HepG2 (cell line): Measurements from ENCODE around the gene PCSK2. TPM values are rescaled to one million over a fixed set of nuclear protein-coding genes. Genes with fewer than 3 reads are reported as not detected.

Experiments
- ATAC-seq: fragments of 200-7000 bp; cut with Tn5 transposase; 3 replicates; pipeline ENCODE4 v1.9.1; 2020; ENCODE audit warnings: mild to moderate bottlenecking, moderate library complexity
- BruUV-seq: library from RNA; stranded (reverse); fragments of 400-500 nt; replicated peaks from 2 replicates; lab custom pipeline; 2021; lab: Mats Ljungman, UMichigan
- CTCF ChIA-PET: fragments of 300-600 bp; formaldehyde crosslinking; extraction: SDS; loops from one replicate; lab custom pipeline; 2021; ENCODE audit warnings: low total read pairs, inconsistent platforms, low intra/inter-chr PET ratio; lab: Yijun Ruan, JAX
- POLR2A ChIA-PET: fragments of 350-600 bp; sonication (Branson Sonifier 250); formaldehyde crosslinking; loops from one replicate; lab custom pipeline; 2020; ENCODE audit warnings: antibody characterized with exemption, inconsistent platforms; lab: Yijun Ruan, JAX
- DNase-seq: peaks from one replicate; pipeline ENCODE4 v3.0.0-alpha.2; 2015; ENCODE audit warnings: low spot score
- FAIRE-seq: peaks from 3 replicates; lab custom pipeline; 2011; peaks lifted over from hg19 to GRCh38; lab: Jason Lieb, UNC
- H2AFZ ChIP-seq: one replicate; pipeline ENCODE4 v1.6.1; 2011; ENCODE audit warnings: low read length, inconsistent platforms
- H3K27ac ChIP-seq: fragments of 300-600 bp; 3 replicates; pipeline ENCODE4 v1.8.0; 2011; ENCODE audit warnings: mixed run types, mild to moderate bottlenecking, mixed read lengths, low read length, inconsistent platforms; ENCODE audit not compliant: insufficient read depth; ENCODE audit errors: extremely low read length
- H3K27me3 ChIP-seq, 2 experiments: fragments of 200-600 bp in 1 of 2; 2 replicates in 1 of 2; 3 replicates in 1 of 2; pipeline versions ENCODE4 v1.6.0 to v1.8.0; 2011; ENCODE audit warnings: low read length in 2 of 2, mild to moderate bottlenecking in 2 of 2, moderate library complexity in 2 of 2, inconsistent platforms in 1 of 2; ENCODE audit not compliant: insufficient read depth in 2 of 2, control insufficient read depth in 1 of 2
- H3K36me3 ChIP-seq, 2 experiments: fragments of 200-600 bp in 1 of 2; replicated peaks in 1 of 2; 2 replicates in 1 of 2; 3 replicates in 1 of 2; pipeline versions ENCODE4 v1.5.1 to v1.8.0; 2011; ENCODE audit warnings: low read length in 2 of 2, inconsistent platforms in 1 of 2; ENCODE audit not compliant: insufficient read depth in 2 of 2, control insufficient read depth in 1 of 2
- H3K4me1 ChIP-seq: 2 replicates; pipeline ENCODE4 v1.5.1; 2012; ENCODE audit warnings: low read length, inconsistent platforms; ENCODE audit not compliant: insufficient read depth
- H3K4me2 ChIP-seq: 2 replicates; pipeline ENCODE4 v1.6.0; 2011; ENCODE audit warnings: low read depth, low read length, inconsistent platforms
- H3K4me3 ChIP-seq, 3 experiments: fragments of 200-600 bp in 1 of 3; sonication (generic), shearing (Covaris generic) in 1 of 3; replicated peaks in 1 of 3; 2 replicates each; pipeline ENCODE4 v1.5.1; 2011 to 2016; ENCODE audit warnings: low read length in 3 of 3, inconsistent platforms in 2 of 3, low read depth in 2 of 3, mild to moderate bottlenecking in 2 of 3, control low read depth in 1 of 3, mixed read lengths in 1 of 3; ENCODE audit not compliant: insufficient read depth in 1 of 3
- H3K79me2 ChIP-seq: one replicate; pipeline ENCODE4 v1.6.1; 2011; ENCODE audit warnings: low read length, inconsistent platforms; ENCODE audit not compliant: insufficient read depth
- H3K9ac ChIP-seq: 2 replicates; pipeline ENCODE4 v1.6.0; 2011; ENCODE audit warnings: mild to moderate bottlenecking, low read depth, low read length, inconsistent platforms; ENCODE audit not compliant: insufficient read depth
- H3K9me3 ChIP-seq: 2 replicates; pipeline ENCODE4 v1.5.1; 2012; ENCODE audit warnings: mild to moderate bottlenecking, low read length
- H4K20me1 ChIP-seq: 2 replicates; pipeline ENCODE4 v1.6.0; 2011; ENCODE audit warnings: inconsistent platforms, mild to moderate bottlenecking, low read length, moderate library complexity; ENCODE audit not compliant: insufficient read depth
- AGO2 ChIP-seq: fragments of 200-400 bp; formaldehyde crosslinking; optimal IDR thresholded peaks from 2 replicates; pipeline ENCODE3; 2017; ENCODE audit warnings: mild to moderate bottlenecking, low read depth, low read length, moderate library complexity
- AKAP8 ChIP-seq: sonication (generic); formaldehyde crosslinking; IDR thresholded peaks from 2 replicates; pipeline ENCODE4 v1.5.1; 2020; ENCODE audit warnings: mild to moderate bottlenecking, missing genetic modification reagents
- ATF1 ChIP-seq: IDR thresholded peaks from 2 replicates; pipeline ENCODE4 v1.6.1; 2016; ENCODE audit warnings: mild to moderate bottlenecking, control low read depth
- EEA1 ChIP-seq: sonication (generic); formaldehyde crosslinking; IDR thresholded peaks from 2 replicates; pipeline ENCODE4 v1.5.1; 2020; ENCODE audit warnings: mild to moderate bottlenecking, missing genetic modification reagents, borderline replicate concordance
- EP300 ChIP-seq, 3 experiments: sonication (generic) in 1 of 3; formaldehyde crosslinking in 1 of 3; IDR thresholded peaks; 2 replicates each; pipeline versions ENCODE4 v1.5.1 to v1.6.1; 2011 to 2020; ENCODE audit warnings: low read depth in 2 of 3, low read length in 2 of 3, borderline replicate concordance in 1 of 3, improper control_type of control experiment in 1 of 3, mild to moderate bottlenecking in 1 of 3, missing genetic modification reagents in 1 of 3, moderate library complexity in 1 of 3
- FIP1L1 ChIP-seq: fragments of 200-400 bp; formaldehyde crosslinking; IDR thresholded peaks from 2 replicates; pipeline ENCODE4 v1.6.1; 2018; ENCODE audit warnings: low read depth, mild to moderate bottlenecking, low read length, moderate library complexity, borderline replicate concordance; ENCODE audit not compliant: insufficient read depth
- HDAC1 ChIP-seq: sonication (generic); formaldehyde crosslinking; IDR thresholded peaks from 2 replicates; pipeline ENCODE4 v1.5.1; 2020; ENCODE audit warnings: mild to moderate bottlenecking, missing genetic modification reagents
- MYC ChIP-seq: sonication (generic); formaldehyde crosslinking; IDR thresholded peaks from 2 replicates; pipeline ENCODE4 v1.9.0; 2021; ENCODE audit warnings: missing genetic modification reagents, borderline replicate concordance
- SIN3A ChIP-seq: IDR thresholded peaks from 2 replicates; pipeline ENCODE4 v1.6.1; 2011; ENCODE audit warnings: low read depth, mild to moderate bottlenecking, control low read depth, low read length, borderline replicate concordance
- ZNF543 ChIP-seq: sonication (generic); formaldehyde crosslinking; IDR thresholded peaks from 2 replicates; pipeline ENCODE4 v1.4.0; 2020; ENCODE audit warnings: mild to moderate bottlenecking, missing genetic modification reagents
- ZNF567 ChIP-seq: sonication (generic); formaldehyde crosslinking; IDR thresholded peaks from 2 replicates; pipeline ENCODE4 v1.8.1; 2023; ENCODE audit warnings: mild to moderate bottlenecking, missing genetic modification reagents, borderline replicate concordance
- WGBS: methylation state at CpG from one replicate; pipeline ENCODE4 v1.1.6; 2017; ENCODE audit warnings: low lambda C conversion rate; 5-methylcytosine and 5-hydroxymethylcytosine counted together
- in situ Hi-C: cut with HindIII; loops from 2 replicates; pipeline ENCODE4 v1.10.0; 2017; ENCODE audit warnings: low pct_unique_long_range_greater_than_20kb; ENCODE audit not compliant: extremely low pct_ligation_motif_present
- intact Hi-C: fragments of 100-400 bp; cut with micrococcal nuclease; formaldehyde crosslinking; loops from one replicate; pipeline ENCODE4 v1.10.0; 2022; ENCODE audit not compliant: unreplicated experiment
- polyA plus RNA-seq, 8 experiments: library from polyadenylated mRNA; depleted of rRNA in 3 of 8; stranded (reverse) in 7 of 8; unstranded in 1 of 8; fragments of >200 nt; fragmentation: Illumina TruSeq in 4 of 8; extraction: Trizol in 4 of 8; gene quantifications; 2 replicates each; pipeline versions ENCODE4 v1.2.1 to v1.2.3, GENCODE V29; 2011 to 2016; ENCODE audit warnings: low read depth in 4 of 8, missing spikeins in 1 of 8, mixed read lengths in 1 of 8; ENCODE audit not compliant: insufficient read depth in 1 of 8
- total RNA-seq, 5 experiments: library from RNA; depleted of rRNA; stranded (reverse); fragments of >200 nt; fragmentation: Illumina TruSeq; extraction: Trizol; gene quantifications; 2 replicates each; pipeline ENCODE4 v1.2.3, GENCODE V29; 2016; ENCODE audit warnings: low read depth in 1 of 5
- TF ChIP-seq, protein P1 (sequence below): sonication (generic); formaldehyde crosslinking; IDR thresholded peaks from 2 replicates; pipeline ENCODE4 v1.8.0; 2022; ENCODE audit warnings: mild to moderate bottlenecking, missing genetic modification reagents, moderate library complexity
- TF ChIP-seq, protein P2 (sequence below): IDR thresholded peaks from 2 replicates; pipeline ENCODE4 v1.6.1; 2012; ENCODE audit warnings: low read length, improper control_type of control experiment
- TF ChIP-seq, protein P3 (sequence below): IDR thresholded peaks from 2 replicates; pipeline ENCODE4 v1.6.1; 2016; ENCODE audit warnings: low read depth, missing genetic modification reagents, missing compliant biosample characterization

Gene PCSK2
- total and polyA plus RNA-seq, 2 of the 13 experiments (the other 11 are each of a cell fraction or from before 2014, with no cell fraction given): not detected

DNA sequence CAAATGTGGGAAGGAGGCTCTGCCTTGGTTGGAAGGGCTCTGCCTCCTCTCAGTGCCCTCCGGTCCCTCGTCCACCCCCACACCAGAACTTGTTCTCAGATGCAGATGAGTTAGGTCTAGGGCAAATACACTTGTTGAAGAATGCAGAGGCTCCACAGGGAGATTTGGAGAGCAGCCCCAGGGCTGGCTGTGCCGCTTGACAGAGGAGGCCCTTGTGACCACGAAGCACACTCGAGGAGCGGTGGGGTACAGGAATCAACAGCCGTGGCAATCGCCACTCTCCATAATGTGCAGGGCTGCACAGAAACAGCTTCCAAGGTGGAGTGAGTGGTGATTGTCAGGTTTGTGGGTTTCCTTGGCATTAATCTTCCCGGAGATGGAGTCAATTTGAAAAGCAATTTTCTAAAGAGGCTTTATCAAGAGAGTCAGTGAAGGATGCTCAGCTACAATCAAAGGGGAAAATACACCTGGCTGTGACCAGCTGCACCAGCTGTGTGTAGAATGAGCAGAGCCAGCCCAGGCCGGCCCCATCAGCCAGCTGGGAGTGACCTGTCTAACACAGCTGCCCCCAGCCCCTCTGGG lies 244.9 kb downstream of the PCSK2 start:
- in situ Hi-C loops (no loop called here), intact Hi-C loops (no loop called here)
- Histone ChIP-seq H3K4me1 (no peaks in the 10 kb centered on the region), H3K27me3 (peaks cover 10 to 48% of the 10 kb centered on the region in 2 experiments; a peak in 4 of 5 replicates), H3K9ac (no peak overlapping the region), H2AFZ (no peak overlapping the region), H3K9me3 (no peaks in the 10 kb centered on the region), H3K4me2 (no peak overlapping the region), H3K79me2 (no peaks in the 10 kb centered on the region), H3K4me3 (no peak overlapping the region), H3K36me3 (no peaks in the 10 kb centered on the region), H4K20me1 (no peaks in the 10 kb centered on the region), H3K27ac (no peak overlapping the region)
- POLR2A ChIA-PET: no interaction called here
- BruUV-seq: no TSS peak
- DNase-seq: no peak
- 8% methylated on average over 10 of the region's 10 CpGs for WGBS
- no peak for FAIRE-seq
- CTCF ChIA-PET: no interaction called here
- ATAC-seq: peak; percentile 27
- TF ChIP-seq FIP1L1 (no peak), HDAC1 (CRISPR knock-in tag) (no peak), ATF1 (no peak), ZNF567 (CRISPR knock-in tag) (no peak), SIN3A (no peak), MYC (CRISPR knock-in tag) (no peak), ZNF543 (CRISPR knock-in tag) (no peak), EEA1 (no peak), AGO2 (no peak), EP300 (IDR thresholded peaks at IDR 0.05; ENCODE audit: low read depth in 2 of 2, low read length in 2 of 2) (no peak), EP300 (CRISPR knock-in tag; IDR thresholded peaks at IDR 0.05; ENCODE audit: borderline replicate concordance) (no peak), AKAP8 (CRISPR knock-in tag) (no peak)
- TF ChIP-seq, protein P1, sequence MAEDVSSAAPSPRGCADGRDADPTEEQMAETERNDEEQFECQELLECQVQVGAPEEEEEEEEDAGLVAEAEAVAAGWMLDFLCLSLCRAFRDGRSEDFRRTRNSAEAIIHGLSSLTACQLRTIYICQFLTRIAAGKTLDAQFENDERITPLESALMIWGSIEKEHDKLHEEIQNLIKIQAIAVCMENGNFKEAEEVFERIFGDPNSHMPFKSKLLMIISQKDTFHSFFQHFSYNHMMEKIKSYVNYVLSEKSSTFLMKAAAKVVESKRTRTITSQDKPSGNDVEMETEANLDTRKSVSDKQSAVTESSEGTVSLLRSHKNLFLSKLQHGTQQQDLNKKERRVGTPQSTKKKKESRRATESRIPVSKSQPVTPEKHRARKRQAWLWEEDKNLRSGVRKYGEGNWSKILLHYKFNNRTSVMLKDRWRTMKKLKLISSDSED (CRISPR knock-in tag): no peak
- TF ChIP-seq, protein P2, sequence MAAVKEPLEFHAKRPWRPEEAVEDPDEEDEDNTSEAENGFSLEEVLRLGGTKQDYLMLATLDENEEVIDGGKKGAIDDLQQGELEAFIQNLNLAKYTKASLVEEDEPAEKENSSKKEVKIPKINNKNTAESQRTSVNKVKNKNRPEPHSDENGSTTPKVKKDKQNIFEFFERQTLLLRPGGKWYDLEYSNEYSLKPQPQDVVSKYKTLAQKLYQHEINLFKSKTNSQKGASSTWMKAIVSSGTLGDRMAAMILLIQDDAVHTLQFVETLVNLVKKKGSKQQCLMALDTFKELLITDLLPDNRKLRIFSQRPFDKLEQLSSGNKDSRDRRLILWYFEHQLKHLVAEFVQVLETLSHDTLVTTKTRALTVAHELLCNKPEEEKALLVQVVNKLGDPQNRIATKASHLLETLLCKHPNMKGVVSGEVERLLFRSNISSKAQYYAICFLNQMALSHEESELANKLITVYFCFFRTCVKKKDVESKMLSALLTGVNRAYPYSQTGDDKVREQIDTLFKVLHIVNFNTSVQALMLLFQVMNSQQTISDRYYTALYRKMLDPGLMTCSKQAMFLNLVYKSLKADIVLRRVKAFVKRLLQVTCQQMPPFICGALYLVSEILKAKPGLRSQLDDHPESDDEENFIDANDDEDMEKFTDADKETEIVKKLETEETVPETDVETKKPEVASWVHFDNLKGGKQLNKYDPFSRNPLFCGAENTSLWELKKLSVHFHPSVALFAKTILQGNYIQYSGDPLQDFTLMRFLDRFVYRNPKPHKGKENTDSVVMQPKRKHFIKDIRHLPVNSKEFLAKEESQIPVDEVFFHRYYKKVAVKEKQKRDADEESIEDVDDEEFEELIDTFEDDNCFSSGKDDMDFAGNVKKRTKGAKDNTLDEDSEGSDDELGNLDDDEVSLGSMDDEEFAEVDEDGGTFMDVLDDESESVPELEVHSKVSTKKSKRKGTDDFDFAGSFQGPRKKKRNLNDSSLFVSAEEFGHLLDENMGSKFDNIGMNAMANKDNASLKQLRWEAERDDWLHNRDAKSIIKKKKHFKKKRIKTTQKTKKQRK: no peak
- TF ChIP-seq, protein P3, sequence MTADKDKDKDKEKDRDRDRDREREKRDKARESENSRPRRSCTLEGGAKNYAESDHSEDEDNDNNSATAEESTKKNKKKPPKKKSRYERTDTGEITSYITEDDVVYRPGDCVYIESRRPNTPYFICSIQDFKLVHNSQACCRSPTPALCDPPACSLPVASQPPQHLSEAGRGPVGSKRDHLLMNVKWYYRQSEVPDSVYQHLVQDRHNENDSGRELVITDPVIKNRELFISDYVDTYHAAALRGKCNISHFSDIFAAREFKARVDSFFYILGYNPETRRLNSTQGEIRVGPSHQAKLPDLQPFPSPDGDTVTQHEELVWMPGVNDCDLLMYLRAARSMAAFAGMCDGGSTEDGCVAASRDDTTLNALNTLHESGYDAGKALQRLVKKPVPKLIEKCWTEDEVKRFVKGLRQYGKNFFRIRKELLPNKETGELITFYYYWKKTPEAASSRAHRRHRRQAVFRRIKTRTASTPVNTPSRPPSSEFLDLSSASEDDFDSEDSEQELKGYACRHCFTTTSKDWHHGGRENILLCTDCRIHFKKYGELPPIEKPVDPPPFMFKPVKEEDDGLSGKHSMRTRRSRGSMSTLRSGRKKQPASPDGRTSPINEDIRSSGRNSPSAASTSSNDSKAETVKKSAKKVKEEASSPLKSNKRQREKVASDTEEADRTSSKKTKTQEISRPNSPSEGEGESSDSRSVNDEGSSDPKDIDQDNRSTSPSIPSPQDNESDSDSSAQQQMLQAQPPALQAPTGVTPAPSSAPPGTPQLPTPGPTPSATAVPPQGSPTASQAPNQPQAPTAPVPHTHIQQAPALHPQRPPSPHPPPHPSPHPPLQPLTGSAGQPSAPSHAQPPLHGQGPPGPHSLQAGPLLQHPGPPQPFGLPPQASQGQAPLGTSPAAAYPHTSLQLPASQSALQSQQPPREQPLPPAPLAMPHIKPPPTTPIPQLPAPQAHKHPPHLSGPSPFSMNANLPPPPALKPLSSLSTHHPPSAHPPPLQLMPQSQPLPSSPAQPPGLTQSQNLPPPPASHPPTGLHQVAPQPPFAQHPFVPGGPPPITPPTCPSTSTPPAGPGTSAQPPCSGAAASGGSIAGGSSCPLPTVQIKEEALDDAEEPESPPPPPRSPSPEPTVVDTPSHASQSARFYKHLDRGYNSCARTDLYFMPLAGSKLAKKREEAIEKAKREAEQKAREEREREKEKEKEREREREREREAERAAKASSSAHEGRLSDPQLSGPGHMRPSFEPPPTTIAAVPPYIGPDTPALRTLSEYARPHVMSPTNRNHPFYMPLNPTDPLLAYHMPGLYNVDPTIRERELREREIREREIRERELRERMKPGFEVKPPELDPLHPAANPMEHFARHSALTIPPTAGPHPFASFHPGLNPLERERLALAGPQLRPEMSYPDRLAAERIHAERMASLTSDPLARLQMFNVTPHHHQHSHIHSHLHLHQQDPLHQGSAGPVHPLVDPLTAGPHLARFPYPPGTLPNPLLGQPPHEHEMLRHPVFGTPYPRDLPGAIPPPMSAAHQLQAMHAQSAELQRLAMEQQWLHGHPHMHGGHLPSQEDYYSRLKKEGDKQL: no peak
